Fibroblast of mammary gland (primary cell): ENCODE data around the gene BAX.
A peak's percentile ranks its signal among the peaks of the same experiment; 100 is the strongest.

Experiments used
- DNase-seq: peaks from one replicate; pipeline ENCODE4 v3.0.0-alpha.2; 2010; ENCODE audit warnings: low read depth
- H3K4me3 ChIP-seq: 2 replicates; pipeline ENCODE4 v1.5.1; 2011; ENCODE audit warnings: low read depth, mild to moderate bottlenecking, low read length, moderate library complexity; ENCODE audit not compliant: control insufficient read depth
- TF ChIP-seq, protein P1 (sequence below): conservative IDR thresholded peaks from 2 replicates; pipeline ENCODE4 v1.5.1; 2011; ENCODE audit warnings: low read depth, low read length, inconsistent platforms; ENCODE audit not compliant: control insufficient read depth, insufficient read depth

Gene BAX

DNA sequence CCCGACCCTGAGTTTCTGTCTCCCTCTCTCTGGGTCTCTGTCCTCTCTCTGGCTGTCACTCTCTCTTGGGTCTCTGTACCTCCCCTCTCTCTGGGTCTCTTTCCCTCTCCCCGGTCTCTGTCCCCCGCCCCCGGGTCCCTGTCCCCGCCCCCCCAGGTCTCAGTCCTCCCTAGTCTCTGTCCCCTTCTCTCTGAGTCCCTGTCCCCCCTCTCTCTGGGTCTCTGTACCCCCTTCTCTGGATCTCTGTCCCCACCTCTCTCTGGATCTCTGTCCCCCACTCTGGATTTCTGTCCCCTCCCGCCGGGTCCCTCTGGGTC is 8.1 kb downstream of the BAX start:
- TF ChIP-seq, protein P1, sequence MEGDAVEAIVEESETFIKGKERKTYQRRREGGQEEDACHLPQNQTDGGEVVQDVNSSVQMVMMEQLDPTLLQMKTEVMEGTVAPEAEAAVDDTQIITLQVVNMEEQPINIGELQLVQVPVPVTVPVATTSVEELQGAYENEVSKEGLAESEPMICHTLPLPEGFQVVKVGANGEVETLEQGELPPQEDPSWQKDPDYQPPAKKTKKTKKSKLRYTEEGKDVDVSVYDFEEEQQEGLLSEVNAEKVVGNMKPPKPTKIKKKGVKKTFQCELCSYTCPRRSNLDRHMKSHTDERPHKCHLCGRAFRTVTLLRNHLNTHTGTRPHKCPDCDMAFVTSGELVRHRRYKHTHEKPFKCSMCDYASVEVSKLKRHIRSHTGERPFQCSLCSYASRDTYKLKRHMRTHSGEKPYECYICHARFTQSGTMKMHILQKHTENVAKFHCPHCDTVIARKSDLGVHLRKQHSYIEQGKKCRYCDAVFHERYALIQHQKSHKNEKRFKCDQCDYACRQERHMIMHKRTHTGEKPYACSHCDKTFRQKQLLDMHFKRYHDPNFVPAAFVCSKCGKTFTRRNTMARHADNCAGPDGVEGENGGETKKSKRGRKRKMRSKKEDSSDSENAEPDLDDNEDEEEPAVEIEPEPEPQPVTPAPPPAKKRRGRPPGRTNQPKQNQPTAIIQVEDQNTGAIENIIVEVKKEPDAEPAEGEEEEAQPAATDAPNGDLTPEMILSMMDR: no peak
- H3K4me3 ChIP-seq: no peak overlapping the region
- no peak for DNase-seq

DNA sequence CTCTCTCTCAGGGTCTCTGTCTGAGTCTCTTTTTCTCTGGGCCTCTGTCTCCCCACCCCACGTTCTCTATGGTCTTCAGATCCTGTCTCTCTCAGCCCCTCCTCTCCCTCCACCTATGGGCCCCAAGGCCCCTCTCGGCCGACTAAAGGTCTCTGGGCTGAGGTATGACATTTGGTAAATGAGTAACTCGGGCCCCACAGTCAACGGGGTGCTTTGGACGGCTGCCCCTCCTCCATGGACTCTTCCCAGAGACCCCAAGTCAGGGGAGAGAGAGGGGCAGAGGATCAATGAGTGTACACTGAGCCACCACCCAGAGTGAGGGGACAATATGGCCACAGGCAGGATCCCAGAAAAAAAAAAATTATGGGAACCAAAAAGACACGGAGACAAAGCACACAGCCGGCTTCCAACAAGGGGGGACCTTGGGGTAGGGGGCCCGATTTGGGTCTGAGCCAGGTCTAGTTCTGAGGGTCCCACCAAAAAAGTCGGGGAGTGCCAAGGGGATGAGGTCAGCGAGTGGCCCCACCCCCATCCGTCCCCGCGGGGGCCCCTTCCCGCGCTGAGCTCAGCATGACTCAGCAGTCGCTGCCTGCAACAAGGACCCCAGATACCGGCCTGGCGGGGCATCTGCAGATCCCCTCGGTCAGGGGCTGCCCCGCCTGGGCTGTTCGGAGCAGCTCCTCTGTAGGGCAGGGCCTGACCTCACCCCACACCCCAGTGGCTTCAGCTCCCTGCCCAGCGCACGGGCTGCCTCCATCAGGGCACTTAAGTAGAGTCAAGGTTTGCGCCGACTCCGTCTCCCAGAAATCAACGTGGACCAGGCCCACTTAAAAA is 8.9 kb downstream of the BAX start:
- TF ChIP-seq, protein P1: no peak
- H3K4me3 ChIP-seq: no peak overlapping the region
- peak; percentile 73 for DNase-seq

DNA sequence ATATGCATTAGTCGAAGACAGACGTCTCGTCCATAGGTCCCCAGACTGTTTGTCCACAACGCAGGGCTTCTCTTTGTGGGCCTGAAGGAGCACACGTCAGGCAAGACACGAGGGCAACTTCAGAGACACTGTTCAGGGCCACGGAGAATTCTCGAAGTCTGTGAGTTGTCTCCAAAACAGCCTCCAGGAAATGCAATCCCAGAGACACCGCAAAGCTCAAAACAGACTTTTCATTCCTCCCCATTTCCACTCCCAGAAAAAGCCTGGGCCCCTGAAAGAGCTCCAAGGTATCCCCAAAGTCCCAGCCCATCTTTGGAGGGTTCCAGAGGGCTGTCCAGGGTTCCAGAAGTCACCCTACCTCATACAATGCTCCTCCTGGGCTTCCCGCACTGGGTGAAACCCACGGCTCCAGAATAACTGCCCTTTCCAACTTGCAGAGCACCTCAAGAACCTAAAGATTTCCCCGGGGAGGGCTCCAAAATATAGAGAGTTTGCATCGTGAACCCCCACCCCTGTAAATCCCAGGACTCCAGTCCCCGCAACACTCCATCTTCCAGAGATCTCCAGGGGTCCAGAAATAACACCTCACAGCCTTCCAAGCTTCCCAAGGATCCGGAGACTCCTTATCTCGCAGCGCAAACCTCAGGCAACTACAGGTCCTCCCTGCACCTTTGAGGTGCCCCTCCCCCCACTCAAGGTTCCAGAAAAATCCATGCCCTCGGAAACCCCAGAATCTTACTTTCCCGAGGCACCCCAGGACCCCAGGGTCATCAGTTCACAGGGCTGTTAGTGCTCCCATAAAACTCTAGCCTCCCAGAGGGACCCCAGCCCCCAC is 9.7 kb downstream of the BAX start:
- peak; percentile 59 for DNase-seq

DNA sequence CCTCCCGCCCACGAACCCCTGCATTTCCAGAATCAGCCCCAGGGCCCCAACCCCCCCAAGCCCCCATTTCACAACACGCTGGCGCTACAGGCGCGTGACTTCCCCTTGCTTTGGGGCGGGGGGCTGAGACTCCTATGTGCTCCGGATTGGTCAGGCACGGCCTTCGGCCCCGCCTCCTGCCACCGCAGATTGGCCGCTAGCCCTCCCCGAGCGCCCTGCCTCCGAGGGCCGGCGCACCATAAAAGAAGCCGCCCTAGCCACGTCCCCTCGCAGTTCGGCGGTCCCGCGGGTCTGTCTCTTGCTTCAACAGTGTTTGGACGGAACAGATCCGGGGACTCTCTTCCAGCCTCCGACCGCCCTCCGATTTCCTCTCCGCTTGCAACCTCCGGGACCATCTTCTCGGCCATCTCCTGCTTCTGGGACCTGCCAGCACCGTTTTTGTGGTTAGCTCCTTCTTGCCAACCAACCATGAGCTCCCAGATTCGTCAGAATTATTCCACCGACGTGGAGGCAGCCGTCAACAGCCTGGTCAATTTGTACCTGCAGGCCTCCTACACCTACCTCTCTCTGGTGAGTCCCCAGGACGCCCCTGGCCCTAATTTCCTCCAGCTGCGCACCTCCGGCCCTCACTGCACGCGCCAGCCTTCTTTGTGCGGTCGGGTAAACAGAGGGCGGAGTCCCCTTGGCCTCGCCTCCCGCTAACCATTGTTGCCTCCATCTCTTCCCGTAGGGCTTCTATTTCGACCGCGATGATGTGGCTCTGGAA is 10.5 kb downstream of the BAX start, which contains the start of gene FTL:
Gene FTL (plus strand): TSS at position 270 of the 766 bp plus-strand sequence. CDS start 199 bp downstream, at position 469.
- H3K4me3 ChIP-seq: peak within 1 kb of the TSS; percentile 92
- DNase-seq: peak; percentile 91
- TF ChIP-seq, protein P1: no peak

More for the DNA sequence above, 9.7 kb downstream of the BAX start:
- H3K4me3 ChIP-seq: peak overlapping the region; percentile 15
- TF ChIP-seq, protein P1: no peak

DNA sequence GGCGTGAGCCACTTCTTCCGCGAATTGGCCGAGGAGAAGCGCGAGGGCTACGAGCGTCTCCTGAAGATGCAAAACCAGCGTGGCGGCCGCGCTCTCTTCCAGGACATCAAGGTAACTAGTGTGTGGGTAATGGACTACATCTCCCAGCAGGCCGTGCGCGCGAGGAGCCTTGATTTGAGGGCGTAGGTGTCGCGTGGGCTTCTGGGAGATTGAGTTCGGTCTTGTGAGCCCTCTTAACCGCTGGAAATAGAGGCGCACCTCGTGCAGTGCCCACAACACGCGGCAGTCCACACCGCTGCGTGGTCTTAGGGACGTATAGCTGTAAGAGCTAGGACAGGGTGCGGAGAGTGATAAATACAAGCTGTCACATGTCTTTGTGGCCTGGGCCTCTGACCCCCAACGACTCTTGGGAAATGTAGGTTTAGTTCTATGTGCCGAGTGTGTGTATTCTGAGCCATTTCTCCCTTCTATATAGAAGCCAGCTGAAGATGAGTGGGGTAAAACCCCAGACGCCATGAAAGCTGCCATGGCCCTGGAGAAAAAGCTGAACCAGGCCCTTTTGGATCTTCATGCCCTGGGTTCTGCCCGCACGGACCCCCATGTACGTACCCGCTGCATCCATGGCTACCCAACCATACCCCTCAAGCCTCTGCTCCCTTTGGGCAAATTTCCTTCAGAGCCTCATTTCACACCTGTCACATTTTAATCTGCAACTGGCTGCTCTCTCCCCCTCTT is 11.3 kb downstream of the BAX start:
- TF ChIP-seq, protein P1: no peak
- DNase-seq: peak; percentile 80
- H3K4me3 ChIP-seq: peak overlapping the region; percentile 92

DNA sequence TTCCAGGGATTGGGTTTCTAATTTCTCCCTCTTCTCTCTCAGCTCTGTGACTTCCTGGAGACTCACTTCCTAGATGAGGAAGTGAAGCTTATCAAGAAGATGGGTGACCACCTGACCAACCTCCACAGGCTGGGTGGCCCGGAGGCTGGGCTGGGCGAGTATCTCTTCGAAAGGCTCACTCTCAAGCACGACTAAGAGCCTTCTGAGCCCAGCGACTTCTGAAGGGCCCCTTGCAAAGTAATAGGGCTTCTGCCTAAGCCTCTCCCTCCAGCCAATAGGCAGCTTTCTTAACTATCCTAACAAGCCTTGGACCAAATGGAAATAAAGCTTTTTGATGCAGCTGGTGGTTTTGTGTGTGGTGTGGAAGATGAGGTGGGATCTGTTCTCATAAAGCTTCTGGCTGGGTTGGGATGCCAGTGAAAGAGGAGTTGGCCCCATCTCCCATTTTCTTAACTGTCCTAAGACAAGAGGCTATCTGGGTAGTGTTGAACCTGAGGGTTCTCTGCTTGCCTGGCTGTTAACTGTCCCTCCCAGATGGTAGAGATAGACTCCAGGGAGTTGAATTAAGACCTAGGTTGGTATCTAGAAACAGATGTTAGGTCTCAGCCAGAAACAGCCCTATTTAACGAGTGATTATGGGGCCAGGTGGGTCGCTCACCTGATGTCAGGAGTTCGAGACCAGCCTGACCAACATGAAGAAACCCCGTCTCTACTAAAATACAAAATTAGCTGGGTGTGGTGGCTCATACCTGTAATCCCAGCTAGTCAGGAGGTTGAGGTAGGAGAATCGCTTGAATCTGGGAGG is 12.1 kb downstream of the BAX start:
- DNase-seq: no peak
- peak overlapping the region; percentile 92 for H3K4me3 ChIP-seq
- TF ChIP-seq, protein P1: no peak
